NCI-H82 treated with DMSO at 0.1 percent for 48 hours (cell line): ENCODE results near the gene CTXN1.
"Not testable (repeated sequence)": the region's sequence is repeated elsewhere in the genome, so short reads cannot be mapped to it uniquely, and the experiment has no call there.

Source experiments
- DNase-seq: peaks from one replicate; lab custom pipeline; 2025; ENCODE audit not compliant: unreplicated experiment; lab: John Stamatoyannopoulos, UW

CTXN1 gene

GRCh38 chr19:7902796-7903243, 23.1 kb downstream of the CTXN1 start:
- DNase-seq = no peak

DNA sequence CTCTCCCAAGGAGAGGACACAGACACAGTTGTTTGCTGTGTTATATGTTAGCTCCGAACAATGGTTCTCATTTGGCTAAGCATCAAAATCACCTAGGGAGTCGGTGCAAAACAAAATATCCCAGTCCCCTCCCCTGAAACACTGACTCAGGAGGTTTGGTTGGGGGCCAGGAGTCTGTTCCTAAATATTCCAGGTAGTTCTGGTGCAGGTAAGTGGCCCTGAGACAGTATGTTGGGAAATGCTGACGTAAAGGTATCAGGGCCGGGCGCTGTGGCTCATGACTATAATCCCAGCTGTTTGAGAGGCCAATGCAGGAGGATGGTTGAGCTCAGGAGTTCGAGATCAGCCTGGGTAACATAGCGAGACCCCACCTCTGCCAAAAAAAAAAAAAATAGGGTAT, 24.6 kb downstream of the CTXN1 start:
- no peak for DNase-seq

- no peak for DNase-seq
Measured at GRCh38 chr19:7900931-7901330, 25.0 kb downstream of the CTXN1 start.

- DNase-seq = no peak
Measured at GRCh38 chr19:7900401-7900870, 25.5 kb downstream of the CTXN1 start.

GRCh38 chr19:7899751-7900378, 26.1 kb downstream of the CTXN1 start:
- no peak for DNase-seq

DNA sequence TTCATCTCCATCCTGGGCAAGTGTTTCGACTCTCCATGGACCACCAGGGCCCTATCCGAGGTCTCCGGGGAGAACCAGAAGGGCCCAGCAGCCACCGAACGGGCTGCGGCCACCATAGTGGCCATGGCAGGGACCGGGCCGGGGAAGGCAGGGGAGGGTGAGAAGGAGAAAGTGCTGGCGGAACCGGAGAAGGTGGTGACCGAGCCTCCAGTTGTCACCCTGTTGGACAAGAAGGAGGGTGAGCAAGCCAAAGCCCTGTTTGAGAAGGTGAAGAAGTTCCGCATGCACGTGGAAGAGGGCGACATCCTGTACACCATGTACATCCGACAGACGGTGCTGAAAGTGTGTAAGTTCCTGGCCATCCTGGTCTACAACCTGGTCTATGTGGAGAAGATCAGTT, 27.0 kb downstream of the CTXN1 start:
- no peak for DNase-seq

DNA sequence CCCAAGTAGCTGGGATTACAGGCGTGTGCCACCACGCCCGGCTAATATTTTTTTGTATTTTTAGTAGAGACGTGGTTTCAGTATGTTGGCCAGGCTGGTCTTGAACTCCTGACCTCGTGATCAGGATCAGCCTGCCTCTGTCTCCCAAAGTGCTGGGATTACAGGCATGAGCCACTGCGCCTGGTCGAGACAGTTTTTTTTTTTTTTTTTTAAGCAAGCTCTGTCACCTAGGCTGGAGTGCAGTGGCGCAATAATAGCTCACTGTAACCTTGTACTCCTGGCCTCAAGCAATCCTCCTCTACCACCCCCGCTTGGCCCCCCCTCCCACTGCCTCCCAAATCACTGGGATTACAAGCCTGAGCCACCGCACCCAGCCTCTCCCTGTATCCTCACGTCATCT, 28.6 kb downstream of the CTXN1 start:
- DNase-seq = no peak

GRCh38 chr19:7895565-7895964, 30.4 kb downstream of the CTXN1 start:
- no peak for DNase-seq

DNA sequence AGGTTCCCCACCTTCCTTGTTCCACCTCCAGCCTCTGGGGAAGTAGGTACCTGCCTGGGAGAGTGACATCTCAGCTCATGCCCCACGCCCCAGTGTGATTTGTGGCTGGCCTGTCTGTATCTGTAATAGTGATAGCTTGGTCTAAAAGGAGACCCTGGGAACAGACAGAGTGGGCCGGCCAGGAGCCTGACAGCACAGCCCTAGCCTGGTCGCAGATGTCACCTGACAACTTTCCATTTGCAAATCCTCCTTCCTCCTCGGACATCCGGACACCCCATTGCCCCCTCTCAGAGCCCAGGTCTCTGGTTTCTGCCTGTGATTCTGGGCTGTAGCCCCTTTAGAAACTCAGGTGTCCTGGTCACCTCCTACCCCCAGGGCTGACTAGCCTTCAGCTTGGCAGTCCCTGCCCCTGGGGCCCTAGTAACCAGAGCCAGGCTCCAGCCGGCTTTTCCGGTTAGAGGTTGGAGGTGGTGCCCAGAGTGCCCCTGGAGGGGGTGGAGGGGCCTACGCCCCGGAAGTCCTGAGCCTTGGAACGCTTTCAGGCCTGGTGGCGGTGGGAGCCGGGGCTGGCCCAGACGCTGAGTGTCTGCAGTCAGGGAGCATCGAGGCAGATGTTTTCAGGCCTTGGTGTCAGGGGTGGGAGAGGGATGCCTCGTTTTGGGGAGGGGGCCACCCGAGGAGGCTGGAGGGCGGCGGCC, 31.2 kb downstream of the CTXN1 start:
- DNase-seq = no peak

- DNase-seq = not testable (repeated sequence)
Measured at GRCh38 chr19:7893362-7894101, 32.4 kb downstream of the CTXN1 start.

GRCh38 chr19:7888826-7889217, 37.1 kb downstream of the CTXN1 start:
- DNase-seq = no peak

DNA sequence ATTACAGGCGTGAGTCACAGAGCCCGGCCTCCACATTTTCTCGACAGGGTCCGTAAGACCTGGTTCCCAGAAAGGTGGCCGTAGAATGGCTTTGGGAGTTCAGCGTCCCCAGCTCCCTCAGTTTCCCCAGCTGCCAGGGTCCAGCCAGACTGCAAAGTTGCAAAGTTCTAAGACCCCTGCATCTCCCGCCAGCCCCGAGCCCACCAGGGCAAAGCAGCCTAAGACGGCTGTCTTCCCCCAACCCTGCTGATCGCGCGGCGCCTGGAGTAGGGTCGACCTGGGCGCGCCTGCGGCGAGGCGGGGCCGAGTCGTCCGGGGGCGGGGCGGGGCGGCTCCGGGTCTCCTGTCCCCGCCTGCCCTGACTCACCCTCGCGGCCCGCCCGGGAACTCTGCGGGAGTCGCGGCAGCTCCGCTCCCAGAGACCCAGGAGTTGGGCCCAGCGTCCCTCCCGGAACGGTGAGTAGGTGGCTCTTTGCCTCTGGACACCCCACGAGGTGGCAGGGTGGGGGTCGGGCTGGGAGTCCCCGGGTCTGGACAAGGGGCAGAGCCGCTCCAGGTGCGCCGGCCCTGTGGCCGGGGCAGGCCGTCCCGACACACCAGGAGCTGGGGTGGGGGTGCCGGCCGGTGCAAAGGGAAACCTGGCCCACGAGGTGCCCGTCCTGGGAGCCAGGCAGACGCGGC, 37.6 kb downstream of the CTXN1 start, which contains the start of gene LRRC8E:
Gene LRRC8E, plus strand, starts transcription at position 366 of the 681 bp plus-strand sequence. CDS start 7,094 bp downstream, outside the sequence.
- no peak for DNase-seq

DNA sequence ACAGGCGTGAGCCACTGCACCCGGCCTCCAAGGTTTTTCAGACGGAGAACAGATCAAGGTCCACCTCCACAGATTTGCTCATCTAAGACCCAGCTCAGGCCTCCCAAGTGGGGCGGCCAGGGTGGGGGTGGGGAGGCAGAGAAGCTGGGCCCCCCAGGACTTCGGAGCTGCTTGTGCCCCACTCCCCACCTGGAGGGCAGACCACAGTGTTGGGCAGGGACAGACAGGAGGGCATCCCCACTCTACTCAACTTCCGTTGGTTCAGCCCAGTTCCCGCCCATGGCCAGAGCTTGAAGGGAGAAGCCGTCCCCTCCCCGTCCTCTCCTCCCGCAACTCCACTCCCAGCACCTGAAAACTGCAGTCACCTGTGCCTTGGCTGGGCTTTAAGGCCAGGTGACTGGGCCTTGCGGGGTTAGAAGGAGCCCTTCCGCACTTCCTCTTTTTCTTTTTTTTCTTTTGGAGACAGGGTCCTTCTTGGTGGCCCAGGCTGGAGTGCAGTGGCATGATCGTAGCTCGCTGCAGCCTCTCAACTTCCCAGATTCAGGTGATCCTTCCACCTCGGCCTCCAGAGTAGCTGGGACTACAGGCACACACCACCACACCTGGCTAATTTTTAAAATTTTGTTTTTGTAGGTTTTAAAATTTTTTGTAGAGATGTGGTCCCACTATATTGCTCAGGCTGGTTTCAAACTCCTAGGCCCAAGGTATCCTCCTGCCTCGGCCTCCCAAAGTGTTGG, 38.4 kb downstream of the CTXN1 start:
- no peak for DNase-seq

- DNase-seq = no peak
Measured at GRCh38 chr19:7885818-7886217, 40.1 kb downstream of the CTXN1 start.

DNA sequence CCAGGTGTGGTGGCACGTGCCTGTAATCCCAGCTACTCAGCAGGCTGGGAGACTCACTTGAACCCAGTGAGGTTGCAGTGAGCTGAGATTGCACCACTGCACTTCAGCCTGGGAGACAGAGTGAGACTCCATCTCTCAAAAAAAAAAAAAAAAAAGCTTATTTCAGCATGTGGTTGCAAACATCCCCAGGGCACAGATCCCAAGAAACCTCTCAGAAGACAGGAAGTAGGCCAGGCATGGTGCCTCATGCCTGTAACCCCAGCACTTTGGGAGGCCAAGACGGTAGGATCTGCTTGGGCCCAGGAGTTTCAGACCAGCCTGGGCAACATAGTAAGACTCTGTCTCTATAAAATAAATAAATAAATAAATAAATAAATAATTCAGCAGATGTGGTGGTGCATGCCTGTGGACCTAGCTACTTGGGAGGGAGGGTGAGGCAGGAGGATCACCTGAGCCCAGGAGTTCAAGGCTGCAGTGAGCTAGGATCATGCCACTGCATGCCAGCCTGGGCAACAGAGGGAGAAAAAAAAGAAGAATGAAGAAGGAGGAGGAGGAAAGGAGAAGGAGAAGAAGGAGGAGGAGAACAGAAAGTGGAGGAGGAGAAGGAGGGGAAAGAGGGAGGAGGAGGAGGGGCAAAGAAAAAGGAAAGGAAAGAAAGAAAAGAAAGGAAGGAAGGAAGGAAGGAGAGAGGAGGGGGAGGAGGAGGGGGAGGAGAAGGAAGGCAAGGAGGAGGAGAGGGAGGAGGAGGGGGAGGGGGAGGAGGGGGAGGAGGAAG, 42.0 kb downstream of the CTXN1 start:
- no peak for DNase-seq

- DNase-seq = no peak
Measured at GRCh38 chr19:7883105-7883504, 42.8 kb downstream of the CTXN1 start.

- no peak for DNase-seq
Measured at GRCh38 chr19:7881910-7882309, 44.0 kb downstream of the CTXN1 start.

- no peak for DNase-seq
Measured at GRCh38 chr19:7879836-7880235, 46.1 kb downstream of the CTXN1 start.

DNA sequence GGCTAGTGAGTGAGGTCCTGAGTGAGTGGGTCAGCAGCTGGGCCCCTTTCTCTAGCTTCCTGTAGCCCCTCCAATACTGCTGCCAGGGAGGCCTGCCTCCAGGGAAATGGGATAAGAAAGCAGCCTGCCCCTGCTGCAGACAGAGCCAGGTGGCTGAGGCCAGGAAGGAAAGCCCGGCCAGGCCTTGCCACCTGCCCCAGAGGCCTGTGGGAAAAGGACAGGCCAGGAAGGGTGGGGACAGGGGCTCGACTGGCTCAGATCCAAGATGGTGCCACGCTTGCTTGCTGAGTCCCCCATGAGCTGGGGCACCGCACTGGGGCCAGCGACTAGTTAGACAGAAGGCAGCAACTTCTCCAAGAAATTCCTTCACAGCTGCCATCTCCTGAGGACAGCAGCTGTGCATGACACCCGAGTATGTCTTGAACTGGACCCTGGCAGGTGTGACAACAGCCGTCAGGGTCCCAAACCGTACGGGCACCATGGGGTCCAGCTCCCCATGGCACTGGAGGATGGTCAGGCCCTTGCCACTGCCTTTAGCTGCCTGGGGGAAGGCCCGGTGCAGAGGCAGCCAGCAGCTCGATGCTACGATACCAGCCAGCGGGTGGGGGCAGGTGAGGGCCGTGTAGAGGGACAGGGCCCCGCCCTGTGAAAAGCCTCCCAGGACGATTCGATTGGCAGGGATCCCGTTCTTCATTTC, 46.7 kb downstream of the CTXN1 start:
- no peak for DNase-seq
